Epidermal melanocyte (primary cell): ENCODE results near the gene PRR27.

Experiments used
- DNase-seq: peaks from one replicate; pipeline ENCODE4 v3.0.0; 2011; ENCODE audit warnings: low spot score; ENCODE audit not compliant: insufficient read length

PRR27 gene

DNA sequence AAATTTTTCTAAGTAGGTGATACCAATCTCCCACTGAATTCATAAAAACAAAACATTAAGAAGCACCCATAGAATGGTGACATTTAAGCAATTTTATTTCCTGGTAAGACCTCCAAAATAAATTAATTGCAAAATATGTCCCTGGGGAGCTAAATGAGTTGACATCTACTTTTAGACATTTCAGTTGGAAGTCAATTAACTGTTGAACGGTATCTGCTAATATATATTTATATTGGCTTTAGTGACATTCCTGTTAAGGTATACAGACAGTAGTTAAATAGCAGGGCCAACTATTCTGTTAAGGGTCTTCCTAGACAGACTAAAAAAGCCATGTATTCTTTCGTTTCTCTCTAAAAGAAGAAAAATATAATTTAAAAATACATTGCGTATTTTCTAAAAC, at the start of gene PRR27:
Gene PRR27, plus strand, starts transcription at position 301 of the 400 bp plus-strand sequence. CDS start 139 bp downstream, outside the sequence.
- no peak for DNase-seq

DNA sequence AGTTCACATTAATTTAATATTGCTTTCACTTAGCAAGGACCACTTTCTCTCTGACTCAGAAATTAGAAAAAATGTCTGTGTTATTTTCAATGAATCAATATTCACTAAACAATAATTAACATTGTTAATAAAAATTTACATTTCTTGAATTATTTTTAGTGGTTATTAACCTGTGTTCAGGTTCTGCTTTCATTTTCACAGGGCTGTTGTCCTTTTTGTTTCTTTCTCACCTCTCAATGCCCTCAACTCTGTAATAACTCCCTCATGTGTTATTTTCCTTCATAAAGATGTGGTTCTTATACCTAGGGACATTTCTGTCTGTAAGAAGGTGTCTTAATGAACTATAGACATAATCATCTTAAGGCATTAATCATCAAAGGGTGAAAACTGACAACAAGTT, 43.1 kb upstream of the PRR27 start:
- no peak for DNase-seq

DNA sequence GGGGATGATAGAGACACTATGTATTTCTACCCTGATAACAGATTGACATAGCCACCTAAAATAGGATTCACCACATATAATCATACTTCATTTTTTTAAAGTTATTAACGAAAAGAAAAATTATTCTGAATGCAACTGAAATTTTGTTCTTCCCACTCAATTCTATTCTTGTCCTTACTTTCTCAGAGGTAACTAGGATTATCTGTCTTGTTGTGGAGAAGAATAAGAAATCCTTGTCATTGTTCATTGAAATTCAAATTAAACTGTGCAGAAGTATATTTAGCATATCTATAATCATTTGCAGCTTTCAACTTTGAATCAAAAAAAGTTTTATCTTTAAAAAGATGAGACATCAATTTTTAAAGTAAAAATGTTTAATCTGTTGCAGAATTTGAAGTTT, 40.4 kb upstream of the PRR27 start:
- no peak for DNase-seq

DNA sequence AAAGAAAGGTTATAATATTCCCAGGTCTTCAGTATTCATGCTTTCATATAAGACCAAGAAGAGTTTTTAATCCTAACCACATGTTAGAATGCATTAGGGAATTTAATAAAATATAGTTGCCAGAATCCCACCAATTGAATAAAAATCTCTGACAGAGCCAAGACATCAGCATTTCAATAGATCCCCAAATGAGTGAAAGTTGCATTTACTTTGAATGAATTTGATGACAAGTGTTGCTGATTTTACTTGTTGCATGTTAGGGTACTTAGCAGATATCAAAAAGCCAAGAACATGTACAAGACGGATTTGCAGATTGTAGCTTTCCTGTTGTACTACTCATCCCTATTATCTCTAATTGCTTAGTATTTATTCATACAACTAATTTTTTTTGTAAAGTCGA, 39.9 kb upstream of the PRR27 start:
- DNase-seq, result no peak

DNA sequence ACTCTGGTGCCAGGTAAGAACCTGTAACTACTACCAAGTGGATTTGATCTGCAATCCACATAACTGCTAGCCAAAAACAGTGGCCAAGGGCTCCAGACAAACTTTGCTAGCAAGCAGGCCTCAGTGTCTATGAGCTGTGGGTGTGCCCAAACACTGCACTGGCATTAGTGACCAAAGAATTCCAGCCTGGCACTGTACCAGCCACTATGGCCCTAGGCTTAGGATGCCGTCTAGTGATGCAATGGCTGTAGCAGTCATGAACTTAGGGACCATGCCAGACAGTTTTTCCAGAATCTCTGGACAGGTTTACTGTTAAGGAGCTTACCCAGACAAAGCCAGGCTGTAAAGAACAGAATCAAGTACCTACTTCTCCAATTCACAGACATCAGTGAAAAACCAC, 33.7 kb upstream of the PRR27 start:
- DNase-seq, result no peak

DNA sequence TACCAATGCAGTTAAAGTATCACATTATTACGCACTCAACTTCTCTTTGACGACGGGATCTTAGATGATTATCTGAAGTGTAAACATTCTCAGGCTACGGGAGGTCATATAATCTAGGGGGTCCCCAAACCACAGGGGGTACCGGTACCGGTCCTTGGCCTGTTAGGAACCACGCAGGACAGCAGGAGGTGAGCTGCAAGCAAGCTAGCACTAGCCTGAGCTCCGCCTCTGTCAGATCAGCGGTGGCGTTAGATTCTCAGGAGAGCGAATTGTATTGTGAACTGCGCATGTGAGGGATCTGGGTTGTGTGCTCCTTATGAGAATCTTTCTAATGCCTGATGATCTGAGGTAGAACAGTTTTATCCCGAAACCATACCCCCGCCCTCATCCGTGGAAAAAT, 20.6 kb upstream of the PRR27 start:
- no peak for DNase-seq

DNA sequence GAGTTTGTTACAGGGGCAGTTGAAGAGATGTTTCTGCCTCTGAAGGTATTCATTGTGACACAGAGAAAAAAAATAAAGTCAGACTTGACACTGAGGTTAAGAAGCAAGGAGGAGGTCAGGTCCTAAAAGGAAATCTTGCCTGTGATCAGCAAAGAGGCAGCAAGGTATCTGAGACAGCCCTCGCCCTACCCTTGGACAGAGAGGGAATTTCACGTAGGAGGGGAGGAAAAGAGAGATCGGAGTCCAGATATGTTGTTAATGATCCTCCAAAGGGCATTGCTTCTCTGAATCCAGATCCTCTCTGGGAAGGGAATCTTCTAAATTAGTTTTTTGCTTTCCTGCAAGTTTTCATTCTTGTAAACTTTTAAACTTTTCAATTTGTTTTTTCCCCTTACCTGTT, 15.3 kb upstream of the PRR27 start:
- no peak for DNase-seq

DNA sequence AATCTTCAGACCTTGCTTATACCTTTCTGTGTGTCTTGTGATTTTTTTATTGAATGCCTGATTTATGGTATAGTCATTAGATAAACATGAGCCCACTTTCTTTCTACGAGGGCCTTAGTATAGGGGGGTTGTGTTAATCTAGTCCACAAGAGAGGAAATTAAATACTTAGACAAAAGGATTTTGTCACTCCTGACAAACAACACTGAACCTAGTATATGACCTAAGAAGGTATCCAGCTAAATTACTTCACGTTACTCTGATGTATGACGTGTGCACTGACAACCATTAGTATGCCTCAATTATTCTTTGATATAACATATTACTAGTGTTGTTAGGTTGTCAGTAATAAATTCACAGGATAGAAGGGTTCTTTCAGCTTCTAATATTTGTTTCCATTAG, 2.8 kb upstream of the PRR27 start:
- DNase-seq, result no peak

DNA sequence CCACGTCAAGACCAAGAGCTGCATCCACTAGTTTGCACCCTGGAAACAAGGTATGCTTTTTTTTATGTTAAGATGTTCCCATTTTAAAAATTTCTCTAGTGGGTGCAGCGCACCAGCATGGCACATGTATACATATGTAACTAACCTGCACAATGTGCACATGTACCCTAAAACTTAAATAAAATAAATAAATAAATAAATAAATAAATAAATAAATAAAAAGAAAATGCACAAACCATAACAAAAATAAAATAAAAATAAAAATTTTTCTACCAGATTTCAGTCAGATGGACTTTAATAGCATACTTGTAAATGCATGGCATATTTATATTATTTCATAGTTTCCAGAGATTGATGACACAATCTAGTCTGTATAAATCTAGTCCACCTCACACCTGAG, 1.9 kb upstream of the PRR27 start:
- no peak for DNase-seq

DNA sequence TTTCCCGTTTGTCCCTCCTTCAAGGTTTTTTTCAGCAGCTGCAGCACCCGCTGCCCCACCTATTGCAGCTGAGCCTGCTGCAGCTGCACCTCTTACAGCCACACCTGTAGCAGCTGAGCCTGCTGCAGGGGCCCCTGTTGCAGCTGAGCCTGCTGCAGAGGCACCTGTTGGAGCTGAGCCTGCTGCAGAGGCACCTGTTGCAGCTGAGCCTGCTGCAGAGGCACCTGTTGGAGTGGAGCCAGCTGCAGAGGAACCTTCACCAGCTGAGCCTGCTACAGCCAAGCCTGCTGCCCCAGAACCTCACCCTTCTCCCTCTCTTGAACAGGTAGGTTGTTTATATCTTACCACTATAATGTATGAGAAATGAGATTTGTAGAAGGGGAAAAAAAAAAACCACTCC, 4.5 kb downstream of the PRR27 start:
- DNase-seq, result no peak

DNA sequence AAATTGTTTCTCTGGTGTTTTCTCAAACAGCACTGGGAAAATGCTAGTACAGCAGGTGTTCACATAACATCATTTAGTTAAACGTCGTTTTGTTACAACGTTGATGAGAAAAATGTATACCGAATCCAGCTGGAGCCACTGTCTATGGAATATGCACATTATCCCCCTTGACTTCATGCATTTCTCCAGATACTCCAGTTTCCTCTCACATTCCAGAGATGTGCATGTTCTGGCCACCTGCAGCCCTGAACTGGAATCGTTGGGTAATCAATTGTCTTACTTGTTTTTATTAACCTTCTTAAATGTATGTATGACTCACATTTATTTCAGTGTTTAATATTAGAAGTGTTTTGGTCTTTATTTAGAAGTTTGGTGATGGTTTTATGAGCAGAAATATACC, 23.1 kb downstream of the PRR27 start:
- DNase-seq, result no peak

DNA sequence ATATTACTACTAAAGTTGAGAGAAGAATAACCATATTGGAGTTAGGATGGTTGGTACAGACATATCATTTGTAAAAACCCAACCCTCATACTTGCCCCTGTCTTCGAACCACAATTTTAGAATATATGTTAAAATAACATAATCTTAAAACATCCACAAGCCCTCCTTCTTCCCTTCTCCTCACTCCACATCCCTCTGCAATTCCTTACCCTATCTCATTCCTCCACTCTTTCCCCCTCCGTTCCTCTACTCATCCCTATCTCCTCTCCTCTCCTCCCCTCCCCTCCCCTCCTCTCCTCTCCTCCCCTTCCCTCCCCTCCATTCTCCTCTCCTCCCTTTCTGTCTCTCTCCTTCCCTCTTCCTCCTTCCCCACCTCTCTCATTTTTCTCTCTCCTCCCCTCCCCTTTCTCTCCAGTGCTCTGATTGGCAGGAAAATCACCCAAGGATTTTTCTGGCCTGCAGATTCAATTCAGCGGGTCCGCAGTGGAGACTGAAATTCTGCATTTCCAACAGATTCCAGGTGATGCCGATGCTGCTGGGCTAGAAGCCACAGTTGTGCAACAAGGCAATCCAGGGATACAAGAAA, 24.1 kb downstream of the PRR27 start:
- no peak for DNase-seq

DNA sequence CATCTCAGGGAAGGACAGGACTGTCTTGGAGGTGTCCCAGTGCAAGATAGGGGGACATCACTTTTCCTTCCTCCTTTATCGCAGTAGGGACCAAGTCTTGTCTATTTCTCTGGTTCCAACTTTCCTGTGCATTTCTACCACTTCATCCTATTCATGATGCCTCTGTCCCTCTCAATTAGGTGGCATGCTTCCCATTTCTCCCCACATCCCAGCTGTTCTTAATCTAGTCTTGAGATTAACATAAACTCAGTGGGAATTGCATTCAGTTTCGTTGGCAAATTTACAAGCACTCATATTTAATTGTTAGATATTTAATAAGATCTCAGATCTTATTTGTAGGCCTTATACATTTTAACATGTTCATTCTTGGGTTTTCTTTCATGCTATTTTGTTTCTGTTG, 25.8 kb downstream of the PRR27 start:
- no peak for DNase-seq

DNA sequence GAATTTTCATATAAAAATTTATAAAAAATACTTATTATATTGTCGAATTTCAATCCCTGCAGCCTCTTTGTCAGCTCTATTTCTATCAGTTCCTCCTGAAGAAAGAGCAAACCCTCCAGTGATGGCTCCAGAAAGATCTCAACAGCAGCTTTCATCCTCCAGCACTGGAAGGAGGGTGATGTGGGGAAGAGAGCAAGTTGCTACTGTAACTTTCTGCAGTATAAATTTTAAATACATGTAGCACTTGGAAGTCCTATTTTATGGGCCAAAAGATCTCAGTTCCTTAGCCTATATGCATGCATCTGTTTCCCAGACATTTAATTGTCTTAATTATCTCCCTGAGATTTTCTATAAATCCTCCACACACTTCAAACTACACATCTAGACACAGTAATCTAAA, 27.8 kb downstream of the PRR27 start:
- DNase-seq, result no peak

DNA sequence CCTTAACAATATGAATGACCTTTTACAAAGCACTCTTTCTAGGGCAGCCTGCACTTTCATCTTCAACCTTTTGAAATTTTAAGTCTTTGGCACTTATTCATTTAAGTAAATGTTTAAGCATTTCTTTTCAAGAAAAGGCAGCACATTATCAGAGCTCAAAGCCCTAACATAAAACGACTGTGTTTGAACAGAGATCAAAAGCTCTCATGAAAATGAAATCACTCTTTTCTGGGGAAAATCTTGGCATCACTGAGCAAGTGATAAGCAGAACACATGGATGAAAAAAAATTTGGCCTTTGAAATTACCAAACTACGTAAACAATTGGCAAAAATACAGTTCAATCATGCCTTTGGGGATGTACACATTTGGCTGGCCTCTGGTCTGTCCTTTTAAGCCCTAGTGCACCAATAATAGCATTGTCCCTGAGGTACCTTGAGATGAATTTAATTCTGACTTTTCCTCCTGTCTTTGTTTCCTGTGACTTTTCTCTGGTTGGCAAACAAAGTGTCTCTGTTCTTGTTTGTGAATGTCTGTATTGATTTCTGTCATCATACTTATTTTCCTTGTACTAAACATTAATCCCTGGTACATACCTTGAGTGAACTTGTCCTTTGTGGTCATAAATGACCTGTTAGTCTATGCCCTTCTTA, 28.6 kb downstream of the PRR27 start:
- DNase-seq, result no peak

DNA sequence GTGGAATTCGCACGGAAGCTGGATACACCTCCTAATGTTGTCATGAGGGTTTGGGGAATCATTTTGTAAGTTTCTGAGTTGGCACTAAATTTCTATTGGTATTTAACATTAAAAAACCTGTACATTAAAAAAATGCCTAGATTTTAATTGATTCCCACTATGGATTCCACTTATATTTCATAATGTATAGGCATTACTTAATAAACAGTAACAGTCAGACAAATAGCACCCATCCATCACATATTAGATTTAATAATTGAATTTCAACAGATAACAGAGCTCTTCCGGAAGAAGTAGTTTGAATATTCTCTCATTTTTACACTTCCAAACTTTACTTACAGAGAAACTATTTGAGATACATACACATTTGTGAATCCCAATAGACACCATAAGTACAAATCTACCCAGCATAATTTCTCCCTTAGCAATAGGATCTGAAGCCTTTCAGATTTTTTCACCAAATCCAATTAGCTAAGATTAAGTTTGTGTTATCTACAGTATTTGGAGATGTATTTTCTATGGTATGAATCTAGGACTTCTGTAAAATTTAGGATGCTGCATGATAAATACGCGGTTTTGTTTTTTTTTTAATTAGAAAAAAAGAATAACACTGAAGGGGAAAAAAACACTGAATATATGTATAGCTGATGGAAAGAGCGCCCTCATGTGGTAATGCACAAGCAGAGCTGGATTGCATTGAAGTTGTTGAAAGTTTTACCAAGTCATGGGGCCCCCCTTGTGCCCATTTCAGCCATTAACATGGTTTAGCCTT, 29.3 kb downstream of the PRR27 start:
- DNase-seq, result no peak

DNA sequence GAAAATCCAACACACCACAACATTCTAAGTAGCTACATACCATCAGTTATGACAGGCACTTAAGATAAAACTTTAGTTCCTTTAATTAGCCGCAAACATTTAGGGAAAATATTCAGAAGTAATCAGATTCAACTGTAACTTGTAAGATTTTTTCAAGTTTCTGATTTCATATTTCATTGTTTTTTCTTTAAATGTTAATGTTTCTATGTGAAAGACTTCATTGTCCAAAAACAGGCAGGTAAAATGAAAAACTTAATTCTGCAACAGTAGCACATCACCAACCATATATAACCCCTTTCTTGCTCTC, 29.9 kb downstream of the PRR27 start:
- DNase-seq, result no peak

DNA sequence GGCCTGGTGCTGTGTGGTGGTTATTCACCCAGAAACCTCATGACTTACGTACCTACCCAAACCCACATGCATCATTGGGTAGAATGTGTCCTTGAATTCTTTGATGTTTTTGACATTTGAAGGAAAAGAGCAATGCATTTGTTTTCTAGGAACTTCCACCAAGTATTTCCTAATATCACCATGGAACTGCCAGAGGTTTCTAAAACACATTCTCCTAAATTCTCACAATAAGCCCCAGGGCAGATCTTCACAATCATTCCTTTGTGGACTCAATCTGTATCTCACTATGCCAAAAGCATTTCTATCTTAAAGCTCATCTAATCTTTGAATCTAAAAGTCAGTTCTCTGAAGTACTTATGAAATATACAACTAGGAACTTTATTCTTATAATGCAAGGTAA, 33.2 kb downstream of the PRR27 start:
- no peak for DNase-seq

DNA sequence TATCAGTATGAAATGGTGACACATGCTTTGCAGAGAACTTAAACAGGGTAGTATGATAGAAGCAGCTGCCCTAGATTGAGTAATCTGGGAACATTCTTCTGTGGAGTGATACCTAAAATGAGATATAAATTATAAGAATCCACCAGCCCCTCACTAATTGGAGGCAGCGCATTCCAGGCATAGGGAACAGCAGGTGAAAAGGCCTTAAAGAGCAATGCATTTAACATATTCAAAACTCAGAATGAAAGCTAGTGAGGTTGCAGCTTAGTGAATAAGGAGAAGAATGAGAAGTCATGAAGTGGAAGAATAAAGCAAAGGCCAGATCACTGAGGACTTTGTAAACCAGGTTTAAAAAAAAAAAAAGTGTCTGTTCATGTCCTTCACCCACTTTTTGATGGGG, 36.5 kb downstream of the PRR27 start:
- DNase-seq, result no peak

DNA sequence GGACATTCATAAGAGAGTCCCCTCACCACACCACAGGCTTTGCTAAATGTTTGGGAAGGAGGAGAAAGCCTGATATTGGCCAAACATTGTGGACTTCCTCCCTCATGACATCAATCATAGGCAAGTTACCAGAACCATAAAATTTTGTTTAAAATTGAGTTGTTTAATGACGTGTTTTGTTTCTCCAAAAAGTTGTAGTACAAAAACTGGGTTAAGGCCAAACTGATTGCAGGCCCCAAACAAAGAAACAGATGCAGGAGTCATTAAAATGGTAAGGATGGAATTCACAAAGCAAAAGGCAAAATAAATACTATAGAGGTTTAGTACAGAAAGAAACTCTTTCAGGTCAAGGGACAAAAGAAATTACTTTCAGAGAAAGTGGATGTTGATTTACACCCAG, 37.6 kb downstream of the PRR27 start:
- DNase-seq, result no peak

DNA sequence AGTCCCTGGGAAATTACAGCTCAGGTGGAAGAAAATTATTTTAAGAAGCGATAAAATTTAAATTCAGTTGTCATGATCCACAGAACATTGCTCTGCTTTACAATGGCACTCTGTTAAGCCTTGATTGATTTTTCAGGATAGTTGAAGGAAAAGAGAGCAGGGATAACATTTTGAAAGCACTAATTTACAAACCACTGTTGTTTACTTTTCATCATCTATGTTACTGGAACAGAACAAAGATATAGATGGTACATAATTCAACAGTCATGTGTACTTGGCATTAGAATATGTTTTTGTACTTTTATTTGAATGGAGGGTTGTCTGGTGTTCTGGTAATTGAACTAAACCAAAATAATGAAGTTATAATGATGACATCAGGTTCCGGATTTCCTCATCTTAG, 38.9 kb downstream of the PRR27 start:
- DNase-seq, result no peak

DNA sequence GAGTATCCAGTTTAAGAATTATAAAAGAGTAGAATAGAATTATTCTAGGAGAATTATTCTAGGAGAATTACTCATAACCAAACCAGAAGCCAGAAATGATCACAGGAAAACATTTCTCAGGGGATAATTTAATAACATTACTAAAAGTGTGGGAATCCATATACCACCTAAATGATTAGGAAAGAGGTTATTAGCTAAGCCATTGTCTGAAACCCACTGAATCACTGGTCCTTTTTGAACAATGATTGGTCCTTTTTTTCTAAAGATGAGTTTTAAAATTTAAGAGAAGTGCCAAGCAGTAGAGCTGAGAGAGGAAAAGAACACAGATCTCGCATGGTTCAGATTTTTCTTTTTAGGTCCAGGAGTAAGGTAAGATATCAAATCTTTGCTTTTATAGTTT, 41.4 kb downstream of the PRR27 start, which contains the start of gene ODAM:
Gene ODAM, plus strand, starts transcription at position 301 of the 400 bp plus-strand sequence. CDS start 819 bp downstream, outside the sequence.
- no peak for DNase-seq

DNA sequence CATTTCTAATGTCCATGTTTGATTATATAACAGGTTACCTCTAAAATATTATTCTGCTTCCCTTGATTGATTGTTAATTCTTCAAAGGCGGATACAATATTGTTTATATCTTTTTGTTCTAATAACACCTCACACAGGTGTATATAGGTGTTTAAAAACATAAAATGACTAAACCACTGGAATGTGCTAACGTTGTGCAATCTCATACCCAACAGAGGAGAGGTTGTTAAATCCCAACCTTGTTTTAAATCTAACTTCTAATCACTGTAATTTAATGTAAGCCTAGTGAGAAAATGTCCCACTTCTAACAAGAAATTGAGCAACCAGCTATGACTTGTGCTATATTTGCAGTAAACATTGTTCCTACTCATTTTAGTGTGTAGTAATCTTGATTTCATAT, 42.8 kb downstream of the PRR27 start:
- no peak for DNase-seq
